Measurements from ENCODE around the gene FIP1L1.
A peak's percentile ranks its signal among the peaks of the same experiment; 100 is the strongest.
"Not testable (repeated sequence)": the region's sequence is repeated elsewhere in the genome, so short reads cannot be mapped to it uniquely, and the experiment has no call there.

The FIP1L1 gene

DNA sequence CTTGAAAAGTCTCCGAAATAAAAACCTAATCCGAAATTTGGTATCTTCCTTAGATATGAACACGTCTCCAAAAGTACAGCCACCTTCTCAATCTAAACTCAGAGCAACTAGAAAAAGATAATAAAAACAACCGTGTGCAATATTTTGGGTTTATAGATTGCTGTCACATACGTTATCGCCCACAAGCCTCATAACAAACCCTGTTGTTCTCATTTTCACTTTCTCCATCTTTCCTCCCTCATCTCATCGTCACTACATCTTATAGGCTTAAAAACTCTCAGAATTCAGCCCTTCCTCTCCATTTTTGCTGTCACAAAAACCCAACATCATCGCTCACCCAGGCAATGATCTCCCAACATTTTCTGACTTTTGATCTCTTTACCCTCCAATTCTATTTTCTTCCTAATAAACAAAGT lies 11.1 kb upstream of the FIP1L1 start:
- H3K4me3 Mint-ChIP-seq, result peak overlapping the region; percentile 96 to 97
- DNase-seq (no peak), ATAC-seq (peak; percentile 65)
- peaks cover 7% of the 10 kb centered on the region for H3K27me3 Mint-ChIP-seq
- peaks cover 40% of the 10 kb centered on the region for H3K4me1 Mint-ChIP-seq
- H3K9me3 Mint-ChIP-seq, result no peaks in the 10 kb centered on the region
- peak overlapping the region; percentile 95 to 97 for H3K27ac Mint-ChIP-seq

DNA sequence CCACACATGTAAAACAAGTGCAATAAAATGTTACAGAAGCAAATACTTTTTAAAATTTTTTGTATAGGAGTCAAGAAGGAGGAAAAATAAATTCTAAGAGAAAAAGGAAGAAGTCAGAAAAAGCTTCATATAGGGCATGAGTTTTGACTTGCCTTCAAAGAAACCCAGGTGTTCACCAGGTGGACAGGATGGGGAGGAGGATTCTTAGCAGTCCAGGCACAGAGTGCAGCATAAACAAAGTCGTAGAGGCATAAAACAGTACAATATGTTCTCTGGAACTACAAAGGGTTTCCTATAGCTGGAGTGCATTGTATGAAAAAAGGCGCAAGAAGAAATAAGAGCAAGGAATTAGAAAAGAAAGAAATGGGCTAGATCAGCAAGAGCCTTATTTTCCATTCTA lies 9.7 kb upstream of the FIP1L1 start:
- DNase-seq, result no peak
- H3K4me3 Mint-ChIP-seq, result peak overlapping the region in 1 of 2 donors; percentile 56
- no peak for ATAC-seq
- peak overlapping the region in 1 of 2 donors; percentile 34 for H3K27ac Mint-ChIP-seq
- H3K4me1 Mint-ChIP-seq, result peaks cover 29% of the 10 kb centered on the region
- no peaks in the 10 kb centered on the region for H3K9me3 Mint-ChIP-seq
- H3K27me3 Mint-ChIP-seq, result peaks cover 16% of the 10 kb centered on the region

DNA sequence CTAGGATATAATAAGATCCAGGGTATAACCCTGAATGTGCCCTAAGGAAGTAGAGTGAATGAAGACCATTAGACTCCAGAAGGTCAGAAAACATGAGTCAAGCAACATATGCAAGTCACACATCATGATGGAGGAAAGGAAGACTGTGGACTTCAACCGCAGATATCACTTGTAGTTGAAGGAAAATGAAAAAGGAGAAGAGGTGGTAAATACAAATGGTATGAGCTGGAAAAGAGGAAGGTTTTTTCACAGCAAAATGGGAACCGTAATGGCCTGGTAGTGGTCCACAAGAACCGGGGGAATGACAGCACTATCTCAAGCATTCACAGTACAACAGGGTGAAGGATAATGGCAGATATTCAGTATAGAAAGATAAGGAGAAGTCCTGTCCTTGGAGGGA lies 6.4 kb upstream of the FIP1L1 start:
- Mint-ChIP-seq H3K4me3 (no peak overlapping the region), H3K27ac (no peak overlapping the region), H3K27me3 (peaks cover 16% of the 10 kb centered on the region), H3K9me3 (no peaks in the 10 kb centered on the region), H3K4me1 (peaks cover 21% of the 10 kb centered on the region)
- ATAC-seq (no peak), DNase-seq (no peak)

DNA sequence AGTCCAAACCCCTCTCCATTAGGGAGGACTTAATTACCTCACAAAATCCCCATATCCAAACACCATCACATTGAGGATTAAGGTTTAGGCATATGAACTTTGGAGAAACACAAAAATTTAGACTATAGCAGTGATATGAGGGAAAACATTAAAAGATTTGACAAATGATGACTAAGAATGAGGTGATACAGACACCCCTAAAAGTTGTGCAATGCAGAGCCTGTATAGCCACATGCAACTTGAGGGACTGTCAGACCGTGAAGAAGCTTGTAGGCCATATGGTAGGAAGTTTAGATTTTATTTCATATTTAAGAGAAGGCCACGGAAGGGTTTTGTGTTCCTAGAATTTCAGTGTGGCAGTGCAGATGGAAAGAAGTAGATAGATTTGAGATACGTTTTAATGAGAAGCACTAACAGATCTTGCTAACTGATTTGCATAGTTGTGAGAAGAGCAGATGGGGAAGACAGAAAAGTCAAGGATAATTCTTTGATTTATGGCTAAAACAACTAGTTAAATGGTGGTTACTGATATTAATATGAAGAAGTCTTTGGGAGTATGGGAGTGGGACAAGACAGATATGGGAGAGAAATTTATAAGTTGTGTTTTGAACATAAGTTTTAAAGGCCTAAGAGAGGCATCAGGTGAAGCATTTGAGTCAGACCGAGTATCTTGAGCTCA lies 5.5 kb upstream of the FIP1L1 start:
- H3K27ac Mint-ChIP-seq, result no peak overlapping the region
- no peak overlapping the region for H3K4me3 Mint-ChIP-seq
- H3K9me3 Mint-ChIP-seq, result no peaks in the 10 kb centered on the region
- ATAC-seq (no peak), DNase-seq (no peak)
- peaks cover 19% of the 10 kb centered on the region for H3K4me1 Mint-ChIP-seq
- H3K27me3 Mint-ChIP-seq, result peaks cover 16% of the 10 kb centered on the region

DNA sequence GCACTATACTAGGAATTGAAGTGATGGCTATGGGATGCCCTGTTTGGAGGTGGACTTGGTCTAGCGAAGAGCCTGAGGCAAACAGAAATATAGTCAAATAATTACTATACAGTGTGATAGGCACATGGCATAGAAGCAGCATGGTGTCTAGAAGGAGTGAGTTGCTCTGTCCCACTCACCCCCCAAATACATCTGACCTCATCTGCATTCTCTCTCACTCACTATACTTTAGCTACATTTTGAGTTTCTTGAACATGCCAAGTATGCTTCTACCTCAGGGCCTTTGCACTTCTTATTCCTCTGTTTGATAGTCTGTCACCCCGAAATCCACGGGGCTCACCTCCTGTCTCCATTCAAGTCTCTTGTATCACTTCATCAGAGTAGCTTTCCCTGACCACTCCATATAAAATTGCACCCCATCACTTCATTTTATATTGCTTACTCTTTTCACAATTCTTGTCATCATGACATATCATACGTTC lies 2.6 kb upstream of the FIP1L1 start:
- H3K9me3 Mint-ChIP-seq, result no peaks in the 10 kb centered on the region

DNA sequence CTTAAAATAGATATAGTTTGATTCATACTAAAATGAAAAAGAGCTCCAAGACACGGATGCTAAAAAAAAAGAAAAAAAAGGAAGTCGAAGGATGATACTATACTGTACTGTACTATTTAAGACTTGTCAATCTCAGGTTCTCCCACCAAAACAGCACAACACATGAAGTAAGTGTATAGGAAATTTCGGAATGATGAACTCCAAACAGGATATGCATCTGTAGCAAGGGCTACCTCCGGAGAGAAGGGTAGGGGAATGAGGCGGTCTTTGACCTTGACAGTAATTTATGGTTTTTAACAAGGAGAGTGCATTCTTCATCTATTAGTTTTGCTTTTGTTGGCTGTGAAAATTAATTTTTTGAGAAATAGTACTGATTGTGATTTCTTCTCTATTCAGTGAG lies 541 bp upstream of the FIP1L1 start:
- Mint-ChIP-seq H3K4me3 (peak overlapping the region; percentile 89 to 94), H3K4me1 (peaks cover 29% of the 10 kb centered on the region), H3K9me3 (no peaks in the 10 kb centered on the region), H3K27me3 (peaks cover 6% of the 10 kb centered on the region), H3K27ac (peak overlapping the region; percentile 93 to 99)
- ATAC-seq (no peak), DNase-seq (no peak)

More for the DNA sequence above, 2.6 kb upstream of the FIP1L1 start:
- Mint-ChIP-seq H3K27ac (no peak overlapping the region), H3K27me3 (peaks cover 16% of the 10 kb centered on the region), H3K4me3 (no peak overlapping the region), H3K4me1 (peaks cover 21% of the 10 kb centered on the region)
- DNase-seq (no peak), ATAC-seq (no peak)

DNA sequence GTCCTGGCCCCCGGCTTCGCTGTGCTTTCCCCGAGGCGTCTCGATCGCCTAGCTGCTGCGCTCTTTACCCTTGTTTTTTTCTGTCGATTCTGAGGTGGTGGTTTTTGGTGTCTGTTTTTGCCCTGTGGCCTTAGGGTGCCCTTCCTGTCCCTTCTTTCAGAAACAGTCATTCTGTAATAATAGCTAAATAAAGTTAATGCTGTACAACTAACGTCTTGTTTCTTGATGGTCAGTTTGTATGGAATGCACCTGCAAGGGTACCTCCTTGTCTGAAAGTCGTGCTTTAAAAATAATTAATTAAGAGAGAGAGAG lies 686 bp downstream of the FIP1L1 start:
- Mint-ChIP-seq H3K4me1 (peaks cover 29% of the 10 kb centered on the region), H3K27ac (peak overlapping the region; percentile 93 to 99), H3K27me3 (no peaks in the 10 kb centered on the region), H3K9me3 (no peaks in the 10 kb centered on the region), H3K4me3 (peak overlapping the region; percentile 89 to 94)
- DNase-seq (no peak), ATAC-seq (no peak)

DNA sequence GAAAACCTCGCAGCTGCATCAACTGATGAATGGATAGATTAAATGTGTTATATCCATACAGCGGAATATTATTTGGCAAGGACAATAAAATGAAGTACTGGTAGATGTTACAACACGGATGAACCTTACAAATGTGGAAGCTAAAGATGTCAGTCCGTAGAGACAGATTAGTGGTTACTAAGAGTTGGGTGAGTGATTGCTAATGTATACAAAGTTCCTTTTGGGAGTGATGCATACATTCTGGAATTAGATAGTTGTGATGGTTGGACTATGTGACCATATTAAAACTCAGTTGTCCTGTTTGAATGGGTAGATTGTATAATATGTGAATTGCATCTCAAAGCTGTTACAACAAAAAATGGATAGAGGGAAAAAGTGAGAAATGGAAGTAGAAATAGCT lies 2.8 kb downstream of the FIP1L1 start:
- Mint-ChIP-seq H3K27me3 (no peaks in the 10 kb centered on the region), H3K4me1 (peaks cover 29% of the 10 kb centered on the region), H3K4me3 (peak overlapping the region in 1 of 2 donors; percentile 55), H3K9me3 (no peaks in the 10 kb centered on the region), H3K27ac (no peak overlapping the region)
- DNase-seq (no peak), ATAC-seq (no peak)

DNA sequence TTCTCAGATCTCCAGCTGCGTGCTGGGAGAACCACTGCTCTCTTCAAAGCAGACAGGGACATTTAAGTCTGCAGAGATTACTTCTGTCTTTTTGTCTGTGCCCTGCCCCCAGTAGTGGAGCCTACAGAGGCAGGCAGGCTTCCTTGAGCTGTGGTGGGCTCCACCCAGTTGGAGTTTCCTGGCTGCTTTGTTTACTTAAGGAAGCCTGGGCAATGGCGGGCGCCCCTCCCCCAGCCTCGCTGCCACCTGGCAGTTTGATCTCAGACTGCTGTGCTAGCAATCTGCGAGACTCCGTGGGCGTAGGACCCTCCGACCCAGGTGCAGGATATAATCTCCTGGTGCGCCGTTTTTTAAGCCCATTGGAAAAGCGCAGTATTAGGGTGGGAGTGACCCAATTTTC lies 32.0 kb downstream of the FIP1L1 start:
- H3K9me3 Mint-ChIP-seq, result peaks cover 0 to 20% of the 10 kb centered on the region in 2 donors
- not testable (repeated sequence) for DNase-seq, H3K27ac Mint-ChIP-seq, H3K4me3 Mint-ChIP-seq, H3K27me3 Mint-ChIP-seq, ATAC-seq
- peaks cover 51% of the 10 kb centered on the region for H3K4me1 Mint-ChIP-seq

DNA sequence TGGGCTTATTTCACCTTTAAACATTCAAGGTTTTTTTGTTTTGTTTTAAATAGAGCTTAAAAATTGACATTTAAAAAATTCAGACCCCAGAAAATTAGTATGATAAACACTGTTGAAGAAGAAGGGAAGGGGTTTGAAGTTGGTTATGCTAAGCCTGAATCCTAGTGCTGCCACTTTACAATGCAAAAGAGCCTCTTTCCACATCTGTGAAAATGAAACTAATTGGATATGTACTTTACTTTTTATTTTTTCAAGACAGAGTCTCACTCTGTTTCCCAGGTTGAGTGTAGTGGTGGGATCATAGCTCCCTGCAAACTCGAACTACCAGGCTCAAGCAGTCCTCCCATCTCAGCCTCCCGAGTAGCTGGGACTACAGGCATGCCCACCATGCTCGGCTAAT lies 41.8 kb downstream of the FIP1L1 start:
- no peak for DNase-seq
- Mint-ChIP-seq H3K4me1 (peaks cover 21% of the 10 kb centered on the region), H3K4me3 (no peak overlapping the region), H3K27me3 (no peaks in the 10 kb centered on the region), H3K9me3 (no peaks in the 10 kb centered on the region), H3K27ac (peak overlapping the region in 1 of 2 donors; percentile 14)
- ATAC-seq, result no peak

DNA sequence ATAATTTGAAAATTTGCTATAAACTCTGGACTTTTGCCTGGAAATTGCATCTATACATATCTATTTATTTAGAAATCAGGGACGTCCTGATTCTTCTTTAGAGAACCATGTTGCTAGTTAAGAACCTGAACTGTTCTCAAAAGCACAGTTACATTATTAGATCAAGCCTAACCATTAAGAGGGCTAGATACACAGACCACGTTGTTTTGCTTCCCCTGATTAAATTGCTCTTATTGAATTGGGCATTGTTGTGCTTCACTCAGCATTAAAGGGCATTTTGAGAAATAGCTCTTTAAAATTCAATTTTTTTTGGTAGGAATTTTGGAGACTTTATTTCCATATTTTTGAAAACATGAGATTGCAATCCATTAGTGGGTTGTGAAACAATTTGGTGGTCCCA lies 44.4 kb downstream of the FIP1L1 start:
- DNase-seq (no peak), ATAC-seq (no peak)
- Mint-ChIP-seq H3K4me3 (no peak overlapping the region), H3K4me1 (peaks cover 15% of the 10 kb centered on the region), H3K27me3 (no peaks in the 10 kb centered on the region), H3K9me3 (no peaks in the 10 kb centered on the region), H3K27ac (no peak overlapping the region)

DNA sequence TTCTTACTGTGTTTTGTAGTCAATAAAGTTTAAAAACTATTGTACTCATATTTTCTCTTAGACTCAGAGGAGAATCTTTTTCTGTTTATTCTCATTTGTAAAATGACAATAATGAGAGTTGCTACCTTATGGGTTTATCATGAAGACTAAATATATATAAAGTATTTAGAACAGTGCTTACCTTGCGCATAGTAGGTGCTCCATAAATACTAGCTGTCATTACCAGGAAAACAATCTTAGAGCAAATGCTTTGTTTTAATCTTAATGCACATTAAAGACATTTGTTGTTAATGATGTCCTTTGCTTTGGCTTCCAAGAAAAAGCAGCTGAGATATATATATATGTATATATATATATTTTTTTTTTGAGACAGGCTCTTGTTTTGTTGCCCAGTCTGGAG lies 44.9 kb downstream of the FIP1L1 start:
- DNase-seq (no peak), ATAC-seq (no peak)
- no peaks in the 10 kb centered on the region for H3K27me3 Mint-ChIP-seq
- H3K4me1 Mint-ChIP-seq, result peaks cover 15% of the 10 kb centered on the region
- no peak overlapping the region for H3K27ac Mint-ChIP-seq
- H3K9me3 Mint-ChIP-seq, result no peaks in the 10 kb centered on the region
- H3K4me3 Mint-ChIP-seq, result no peak overlapping the region

DNA sequence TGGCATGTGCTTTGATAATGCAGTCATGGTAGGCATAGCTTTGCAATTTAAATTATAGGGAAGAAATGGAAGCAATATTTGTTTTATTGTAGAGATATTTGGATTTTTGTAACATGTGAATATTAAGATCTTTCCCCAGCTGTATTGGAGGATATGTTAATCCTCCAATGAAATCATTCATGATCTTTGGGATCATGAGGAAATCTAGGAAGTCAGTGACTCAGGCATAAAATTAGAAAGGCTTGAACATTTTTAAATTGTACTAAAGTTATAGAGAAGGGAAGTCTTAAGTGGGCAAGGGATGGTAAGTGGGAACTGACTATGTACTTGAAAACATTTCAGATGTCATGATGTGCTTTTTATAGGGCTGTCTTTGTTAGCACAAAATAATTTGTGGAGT lies 46.8 kb downstream of the FIP1L1 start:
- Mint-ChIP-seq H3K4me1 (peaks cover 10% of the 10 kb centered on the region), H3K27me3 (no peaks in the 10 kb centered on the region), H3K9me3 (no peaks in the 10 kb centered on the region), H3K27ac (no peak overlapping the region), H3K4me3 (no peak overlapping the region)
- no peak for DNase-seq
- ATAC-seq, result no peak

DNA sequence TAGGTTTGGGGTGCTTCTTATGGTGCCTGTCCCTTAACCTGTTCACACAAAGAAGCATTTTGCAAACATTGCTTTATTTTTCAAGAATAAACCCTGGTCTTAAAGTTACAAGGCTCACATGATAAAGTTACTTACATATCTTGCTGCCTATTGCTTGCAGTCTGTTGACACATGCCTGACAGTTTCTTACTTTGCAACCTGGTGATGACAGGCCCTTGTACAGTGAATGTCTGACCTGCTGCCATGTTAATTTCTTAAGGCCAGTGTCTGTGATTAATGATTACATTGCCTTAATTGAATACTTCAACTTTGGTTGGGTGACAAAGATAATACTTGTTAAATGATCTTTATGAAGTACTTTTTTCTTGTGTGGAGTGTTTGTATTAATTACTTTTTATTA lies 49.9 kb downstream of the FIP1L1 start:
- DNase-seq, result no peak
- no peak for ATAC-seq
- Mint-ChIP-seq H3K4me1 (peaks cover 25% of the 10 kb centered on the region), H3K4me3 (no peak overlapping the region), H3K27ac (peak overlapping the region in 1 of 2 donors; percentile 12), H3K27me3 (no peaks in the 10 kb centered on the region), H3K9me3 (no peaks in the 10 kb centered on the region)

DNA sequence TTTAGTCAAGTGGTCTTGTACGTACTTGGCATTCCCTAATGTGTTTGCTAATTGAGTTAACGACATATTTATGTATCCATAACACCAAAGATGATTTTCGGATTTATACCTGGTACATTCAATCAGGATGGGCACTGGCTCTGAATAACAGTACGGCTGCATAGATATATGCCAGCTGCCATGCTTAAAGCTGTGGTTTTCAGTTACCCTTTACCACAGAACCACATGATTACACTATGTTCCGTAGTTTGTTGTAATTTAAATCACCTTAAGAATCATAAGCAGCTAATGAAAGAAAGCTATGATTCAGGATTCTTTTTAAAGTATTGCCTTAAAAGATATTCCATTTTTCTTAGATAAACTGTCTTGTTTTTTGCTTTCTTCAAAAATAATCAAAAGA lies 53.6 kb downstream of the FIP1L1 start:
- DNase-seq (no peak), ATAC-seq (peak; percentile 88)
- Mint-ChIP-seq H3K9me3 (no peaks in the 10 kb centered on the region), H3K4me1 (peaks cover 15% of the 10 kb centered on the region), H3K4me3 (peak overlapping the region in 1 of 2 donors; percentile 19), H3K27ac (no peak overlapping the region), H3K27me3 (no peaks in the 10 kb centered on the region)

DNA sequence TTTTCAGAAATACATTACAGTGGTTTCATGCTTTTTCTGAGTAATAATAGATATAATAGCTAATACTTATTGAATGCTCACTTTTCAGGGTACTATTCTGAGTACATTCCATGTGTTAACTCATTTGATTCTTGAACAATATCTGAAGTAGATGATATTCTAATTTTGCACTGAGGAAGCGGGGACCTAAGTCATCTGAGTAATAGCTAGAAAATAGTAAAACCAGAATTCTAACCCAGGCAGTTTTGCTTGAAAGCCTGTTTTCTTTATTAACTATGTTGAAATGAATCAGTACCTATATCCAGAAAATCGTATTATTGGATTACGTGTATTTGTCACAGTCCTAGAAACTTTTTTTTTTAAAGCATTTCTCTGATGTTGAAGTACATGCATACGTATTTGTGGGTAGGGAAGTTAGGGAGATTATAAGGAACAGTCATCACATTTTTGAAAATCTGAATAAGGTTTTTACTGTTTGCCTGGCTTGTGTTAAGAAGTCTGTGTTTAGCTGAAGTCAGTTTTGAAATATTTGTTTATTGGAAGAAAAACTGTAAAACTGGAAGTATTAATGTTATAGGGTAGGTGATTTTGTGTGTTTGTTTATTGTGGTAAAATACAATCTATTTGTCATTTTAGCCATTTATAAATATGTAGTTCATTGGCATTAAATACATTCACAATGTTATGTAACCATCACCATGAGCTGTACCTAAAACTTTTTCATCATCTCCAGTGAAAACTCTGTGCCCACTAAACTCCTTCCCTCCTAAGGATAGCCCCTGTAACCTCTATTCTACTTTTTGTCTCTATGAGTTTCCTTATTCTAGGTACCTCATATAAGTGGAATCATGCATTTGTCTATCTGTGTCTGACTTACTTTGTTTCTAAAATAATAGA lies 55.3 kb downstream of the FIP1L1 start:
- Mint-ChIP-seq H3K4me1 (peaks cover 15% of the 10 kb centered on the region), H3K4me3 (no peak overlapping the region), H3K27ac (no peak overlapping the region), H3K27me3 (no peaks in the 10 kb centered on the region), H3K9me3 (no peaks in the 10 kb centered on the region)
- ATAC-seq (peak; percentile 75), DNase-seq (no peak)

Data from stimulated activated naive CD8-positive, alpha-beta T cell treated with anti-CD3 and anti-CD28 coated beads, Interleukin-15, amount 100 ng/mL, for 72 hours (primary cell).